Measurements from ENCODE around the gene ATP2C1. TPM values are rescaled to one million over a fixed set of nuclear protein-coding genes. Genes with fewer than 3 reads are reported as not detected.

ATP2C1 gene
- total RNA-seq, 1 donor from 2014 or later = 142 TPM

DNA sequence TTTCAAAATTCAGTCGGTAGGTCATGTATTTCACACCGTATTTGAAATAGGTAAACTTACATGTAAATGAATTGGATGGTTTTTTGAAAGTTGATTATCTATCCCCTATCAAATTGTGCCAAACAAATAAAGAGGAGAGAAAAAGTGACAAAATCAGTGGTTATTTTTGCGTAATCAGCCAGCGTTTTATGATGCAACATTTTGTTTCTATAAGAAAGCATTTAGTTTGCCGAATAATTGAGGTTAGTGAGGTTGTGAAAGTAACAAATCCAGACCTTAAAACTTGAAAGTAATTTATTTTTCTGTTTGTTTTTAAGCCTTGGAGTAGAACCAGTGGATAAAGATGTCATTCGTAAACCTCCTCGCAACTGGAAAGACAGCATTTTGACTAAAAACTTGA, 103.4 kb downstream of the ATP2C1 start:
- Histone ChIP-seq H3K4me1 (no peaks in the 10 kb centered on the region), H3K27ac (no peak overlapping the region), H3K27me3 (no peaks in the 10 kb centered on the region), H3K9me3 (no peaks in the 10 kb centered on the region), H3K4me3 (no peak overlapping the region), H3K36me3 (peaks cover 78% of the 10 kb centered on the region)
- no peak for TF ChIP-seq CTCF (IDR thresholded peaks at IDR 0.05)
- intact Hi-C loops (cut with DNase I) = no loop called here
- ATAC-seq (no peak), DNase-seq (no peak)

GRCh38 chr3:131001071-131001470, 107.2 kb downstream of the ATP2C1 start:
- peaks cover 62% of the 10 kb centered on the region for H3K36me3 ChIP-seq
- no peaks in the 10 kb centered on the region for H3K4me1 ChIP-seq
- H3K27me3 ChIP-seq = no peaks in the 10 kb centered on the region
- TF ChIP-seq CTCF (IDR thresholded peaks at IDR 0.05) = no peak
- H3K4me3 ChIP-seq = no peak overlapping the region
- no peak for ATAC-seq
- H3K27ac ChIP-seq = no peak overlapping the region
- intact Hi-C loops (cut with DNase I) = no loop called here
- no peaks in the 10 kb centered on the region for H3K9me3 ChIP-seq
- DNase-seq = no peak

- TF ChIP-seq CTCF (IDR thresholded peaks at IDR 0.05) = no peak
- ATAC-seq (no peak), DNase-seq (no peak)
- intact Hi-C loops (cut with DNase I) = no loop called here
- peaks cover 49% of the 10 kb centered on the region for H3K36me3 ChIP-seq
- H3K9me3 ChIP-seq = no peaks in the 10 kb centered on the region
- H3K27ac ChIP-seq = no peak overlapping the region
- H3K4me3 ChIP-seq = no peak overlapping the region
- H3K4me1 ChIP-seq = no peaks in the 10 kb centered on the region
- H3K27me3 ChIP-seq = no peaks in the 10 kb centered on the region
Measured at GRCh38 chr3:131004603-131005002, 110.7 kb downstream of the ATP2C1 start.

GRCh38 chr3:131007256-131007655, 113.4 kb downstream of the ATP2C1 start:
- Histone ChIP-seq H3K9me3 (no peaks in the 10 kb centered on the region), H3K4me1 (no peaks in the 10 kb centered on the region), H3K27me3 (no peaks in the 10 kb centered on the region), H3K27ac (no peak overlapping the region), H3K4me3 (no peak overlapping the region), H3K36me3 (peaks cover 42% of the 10 kb centered on the region)
- DNase-seq (no peak), ATAC-seq (no peak)
- intact Hi-C loops (cut with DNase I) = no loop called here
- no peak for TF ChIP-seq CTCF (IDR thresholded peaks at IDR 0.05)

- TF ChIP-seq CTCF (IDR thresholded peaks at IDR 0.05) = no peak
- H3K4me3 ChIP-seq = no peak overlapping the region
- H3K27me3 ChIP-seq = no peaks in the 10 kb centered on the region
- DNase-seq = no peak
- H3K27ac ChIP-seq = no peak overlapping the region
- H3K4me1 ChIP-seq = no peaks in the 10 kb centered on the region
- no peaks in the 10 kb centered on the region for H3K9me3 ChIP-seq
- peaks cover 41% of the 10 kb centered on the region for H3K36me3 ChIP-seq
- no peak for ATAC-seq
- intact Hi-C loops (cut with DNase I) = no loop called here
Measured at GRCh38 chr3:131007782-131008181, 113.9 kb downstream of the ATP2C1 start.

GRCh38 chr3:131008326-131008725, 114.4 kb downstream of the ATP2C1 start:
- Histone ChIP-seq H3K4me1 (no peaks in the 10 kb centered on the region), H3K36me3 (peaks cover 44% of the 10 kb centered on the region), H3K4me3 (no peak overlapping the region), H3K9me3 (no peaks in the 10 kb centered on the region), H3K27ac (no peak overlapping the region), H3K27me3 (no peaks in the 10 kb centered on the region)
- DNase-seq (no peak), ATAC-seq (no peak)
- no peak for TF ChIP-seq CTCF (IDR thresholded peaks at IDR 0.05)
- intact Hi-C loops (cut with DNase I) = no loop called here
